ENCODE data around the gene HK2. TPM values are rescaled to one million over a fixed set of nuclear protein-coding genes. Genes with fewer than 3 reads are reported as not detected.
"Not testable (repeated sequence)": the region's sequence is repeated elsewhere in the genome, so short reads cannot be mapped to it uniquely, and the experiment has no call there.

The HK2 gene
- total RNA-seq, 2 experiments from 2014 or later, result 42.6 to 44.7 TPM

DNA sequence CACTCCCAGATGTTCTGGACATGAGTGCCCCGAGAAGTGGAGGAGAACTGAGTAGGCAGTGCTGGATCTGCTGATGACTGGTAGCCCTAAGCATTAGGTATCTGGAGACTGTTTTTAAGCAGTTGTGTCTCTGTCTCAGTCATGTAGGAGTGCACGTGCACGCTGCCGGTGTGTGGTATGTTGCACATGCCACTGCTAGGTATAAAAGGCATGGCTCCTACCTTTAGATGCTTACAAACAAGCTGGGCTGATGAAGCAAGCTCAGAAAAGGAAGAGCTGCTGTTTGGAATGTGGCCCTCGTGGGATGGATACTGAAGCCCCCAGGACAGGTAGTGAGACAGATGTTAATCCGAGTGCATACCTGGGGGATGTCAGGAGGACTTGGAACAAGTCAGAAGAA, 49.1 kb downstream of the HK2 start:
- Mint-ChIP-seq H3K9me3 (ENCODE audit: insufficient read depth) (no peaks in the 10 kb centered on the region), H3K27me3 (ENCODE audit: low read depth) (no peaks in the 10 kb centered on the region), H3K4me1 (ENCODE audit: low read depth) (peaks cover 5% of the 10 kb centered on the region), H3K4me3 (no peak overlapping the region), H3K36me3 (ENCODE audit: low read depth) (peaks cover 60% of the 10 kb centered on the region), H3K27ac (no peak overlapping the region)
- no peak for DNase-seq
- ATAC-seq, result no peak
- ChIA-PET POLR2A (no interaction called here), CTCF (interaction anchor here (1.5 to 1.9 kb wide), 2 partner anchors 8 to 192 kb away, joined by 4 to 7 read pairs; no protein-coding TSS in a partner anchor)

- no peak for ATAC-seq
- Mint-ChIP-seq H3K4me3 (no peak overlapping the region), H3K4me1 (ENCODE audit: low read depth) (peaks cover 5% of the 10 kb centered on the region), H3K36me3 (ENCODE audit: low read depth) (peaks cover 55% of the 10 kb centered on the region), H3K9me3 (ENCODE audit: insufficient read depth) (no peaks in the 10 kb centered on the region), H3K27ac (peak overlapping the region; percentile 50), H3K27me3 (ENCODE audit: low read depth) (no peaks in the 10 kb centered on the region)
- CTCF ChIA-PET, result interaction anchor here (1.5 to 2.3 kb wide), 4 partner anchors 8 to 193 kb away, joined by 4 to 7 read pairs (median 4); no protein-coding TSS in a partner anchor
- no peak for DNase-seq
- POLR2A ChIA-PET, result no interaction called here
These were observed 50.3 kb downstream of the HK2 start for GRCh38 chr2:74884118-74884762.

GRCh38 chr2:74884866-74885265, 50.9 kb downstream of the HK2 start:
- ATAC-seq (no peak), DNase-seq (no peak)
- H3K4me3 Mint-ChIP-seq, result no peak overlapping the region
- H3K36me3 Mint-ChIP-seq (ENCODE audit: low read depth), result peaks cover 55% of the 10 kb centered on the region
- no peak overlapping the region for H3K27ac Mint-ChIP-seq
- peaks cover 5% of the 10 kb centered on the region for H3K4me1 Mint-ChIP-seq (ENCODE audit: low read depth)
- POLR2A ChIA-PET, result no interaction called here
- H3K9me3 Mint-ChIP-seq (ENCODE audit: insufficient read depth), result no peaks in the 10 kb centered on the region
- CTCF ChIA-PET, result interaction anchor here (1.6 to 2.3 kb wide), 3 partner anchors 9 to 194 kb away, joined by 4 to 7 read pairs (median 5); no protein-coding TSS in a partner anchor
- H3K27me3 Mint-ChIP-seq (ENCODE audit: low read depth), result no peaks in the 10 kb centered on the region

GRCh38 chr2:74886251-74886650, 52.3 kb downstream of the HK2 start:
- Mint-ChIP-seq H3K27ac (no peak overlapping the region), H3K4me3 (no peak overlapping the region), H3K27me3 (ENCODE audit: low read depth) (no peaks in the 10 kb centered on the region), H3K4me1 (ENCODE audit: low read depth) (peaks cover 5% of the 10 kb centered on the region), H3K36me3 (ENCODE audit: low read depth) (peaks cover 58% of the 10 kb centered on the region), H3K9me3 (ENCODE audit: insufficient read depth) (no peaks in the 10 kb centered on the region)
- no peak for DNase-seq
- no peak for ATAC-seq
- ChIA-PET POLR2A (no interaction called here), CTCF (interaction anchor here (1.6 to 2.3 kb wide), 3 partner anchors 10 to 195 kb away, joined by 4 to 6 read pairs (median 5); no protein-coding TSS in a partner anchor)

DNA sequence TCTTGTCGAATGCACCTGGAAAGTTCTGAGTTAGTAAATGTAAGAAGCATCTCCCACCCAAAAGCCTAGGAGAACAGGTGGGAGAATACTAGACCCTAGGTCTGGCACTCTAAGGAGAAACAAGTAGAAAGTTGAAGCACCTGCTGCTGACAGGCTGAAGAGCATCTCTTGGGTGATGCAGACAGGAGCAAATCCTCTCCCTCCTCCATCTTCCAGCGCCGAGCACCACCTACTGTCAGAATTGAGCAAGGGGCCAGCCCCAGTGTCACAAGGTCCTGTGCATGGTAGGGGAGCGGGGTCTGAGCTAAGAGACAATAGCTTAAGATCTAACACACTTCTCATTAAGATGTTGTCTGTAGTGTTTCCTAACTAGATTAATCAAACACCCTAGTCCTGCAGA, 52.9 kb downstream of the HK2 start:
- Mint-ChIP-seq H3K4me3 (no peak overlapping the region), H3K27me3 (ENCODE audit: low read depth) (no peaks in the 10 kb centered on the region), H3K27ac (no peak overlapping the region), H3K9me3 (ENCODE audit: insufficient read depth) (no peaks in the 10 kb centered on the region), H3K4me1 (ENCODE audit: low read depth) (peaks cover 5% of the 10 kb centered on the region), H3K36me3 (ENCODE audit: low read depth) (peaks cover 61% of the 10 kb centered on the region)
- ATAC-seq, result peak; percentile 29
- no peak for DNase-seq
- ChIA-PET POLR2A (no interaction called here), CTCF (interaction anchor here (1.0 to 2.1 kb wide), 2 partner anchors 171 to 196 kb away, joined by 5 to 6 read pairs; no protein-coding TSS in a partner anchor)

DNA sequence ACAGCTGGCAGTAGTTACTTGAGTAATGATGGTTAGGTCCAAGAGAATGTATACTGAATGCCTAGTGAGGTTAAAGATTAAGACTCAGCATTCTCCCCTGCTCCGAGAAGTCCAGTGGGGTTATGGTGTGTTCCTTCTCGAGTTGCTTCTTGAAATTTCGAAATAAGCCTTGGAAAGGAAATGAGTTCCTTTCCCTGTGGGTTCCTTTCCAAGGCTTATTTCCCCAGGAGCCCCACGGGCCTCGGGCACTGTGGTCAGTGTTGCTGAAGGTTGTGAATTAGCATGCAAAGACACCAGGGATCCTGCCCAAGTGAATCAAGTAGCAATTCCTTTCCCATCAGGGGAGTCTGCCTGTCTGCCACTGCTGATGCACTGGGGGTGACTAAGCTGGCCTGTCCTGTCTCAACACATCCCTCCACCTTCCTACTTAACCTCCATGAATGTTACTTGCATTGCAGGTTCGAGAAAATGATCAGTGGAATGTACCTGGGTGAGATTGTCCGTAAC, 53.6 kb downstream of the HK2 start:
- Mint-ChIP-seq H3K4me1 (ENCODE audit: low read depth) (peaks cover 5% of the 10 kb centered on the region), H3K27ac (no peak overlapping the region), H3K4me3 (no peak overlapping the region), H3K27me3 (ENCODE audit: low read depth) (no peaks in the 10 kb centered on the region), H3K9me3 (ENCODE audit: insufficient read depth) (no peaks in the 10 kb centered on the region), H3K36me3 (ENCODE audit: low read depth) (peaks cover 63% of the 10 kb centered on the region)
- ChIA-PET POLR2A (no interaction called here), CTCF (interaction anchor here (1.0 to 2.1 kb wide), 2 partner anchors 172 to 196 kb away, joined by 5 to 6 read pairs; no protein-coding TSS in a partner anchor)
- no peak for ATAC-seq
- no peak for DNase-seq

- no peak overlapping the region for H3K27ac Mint-ChIP-seq
- ChIA-PET POLR2A (no interaction called here), CTCF (interaction anchor here (2.1 kb wide), 1 partner anchor 197 kb away, joined by 6 read pairs; no protein-coding TSS in a partner anchor)
These were observed 54.2 kb downstream of the HK2 start for GRCh38 chr2:74887960-74888700.

GRCh38 chr2:74889159-74889558, 55.2 kb downstream of the HK2 start:
- Mint-ChIP-seq H3K36me3 (ENCODE audit: low read depth) (peaks cover 71% of the 10 kb centered on the region), H3K9me3 (ENCODE audit: insufficient read depth) (no peaks in the 10 kb centered on the region), H3K4me1 (ENCODE audit: low read depth) (peaks cover 5% of the 10 kb centered on the region), H3K4me3 (no peak overlapping the region), H3K27me3 (ENCODE audit: low read depth) (no peaks in the 10 kb centered on the region), H3K27ac (no peak overlapping the region)
- ChIA-PET CTCF (no interaction called here), POLR2A (no interaction called here)
- no peak for ATAC-seq
- DNase-seq, result no peak

More at GRCh38 chr2:74887960-74888700, 54.2 kb downstream of the HK2 start:
- H3K4me1 Mint-ChIP-seq (ENCODE audit: low read depth), result peaks cover 5% of the 10 kb centered on the region
- H3K27me3 Mint-ChIP-seq (ENCODE audit: low read depth), result no peaks in the 10 kb centered on the region
- peaks cover 63% of the 10 kb centered on the region for H3K36me3 Mint-ChIP-seq (ENCODE audit: low read depth)
- H3K9me3 Mint-ChIP-seq (ENCODE audit: insufficient read depth), result no peaks in the 10 kb centered on the region
- no peak for ATAC-seq
- no peak overlapping the region for H3K4me3 Mint-ChIP-seq
- no peak for DNase-seq

DNA sequence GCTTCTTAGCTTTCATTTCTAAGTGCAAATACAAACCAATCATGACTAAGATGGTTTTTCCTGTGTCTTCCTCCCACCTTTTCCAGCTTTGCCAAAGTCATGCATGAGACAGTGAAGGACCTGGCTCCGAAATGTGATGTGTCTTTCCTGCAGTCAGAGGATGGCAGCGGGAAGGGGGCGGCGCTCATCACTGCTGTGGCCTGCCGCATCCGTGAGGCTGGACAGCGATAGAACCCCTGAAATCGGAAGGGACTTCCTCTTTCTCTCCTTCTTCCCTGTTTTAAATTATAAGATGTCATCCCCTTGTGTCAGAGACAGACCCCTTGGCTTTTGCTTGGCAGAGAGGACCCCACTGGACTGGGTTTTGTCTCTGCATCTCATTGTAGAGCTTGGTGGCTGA, 56.8 kb downstream of the HK2 start:
- H3K27me3 Mint-ChIP-seq (ENCODE audit: low read depth), result no peaks in the 10 kb centered on the region
- no peaks in the 10 kb centered on the region for H3K9me3 Mint-ChIP-seq (ENCODE audit: insufficient read depth)
- ChIA-PET POLR2A (no interaction called here), CTCF (interaction anchor here (0.7 to 1.3 kb wide), 3 partner anchors 14 to 175 kb away, joined by 3 read pairs; no protein-coding TSS in a partner anchor)
- H3K4me3 Mint-ChIP-seq, result no peak overlapping the region
- H3K4me1 Mint-ChIP-seq (ENCODE audit: low read depth), result no peaks in the 10 kb centered on the region
- H3K36me3 Mint-ChIP-seq (ENCODE audit: low read depth), result peaks cover 75% of the 10 kb centered on the region
- DNase-seq, result no peak
- H3K27ac Mint-ChIP-seq, result no peak overlapping the region
- no peak for ATAC-seq

DNA sequence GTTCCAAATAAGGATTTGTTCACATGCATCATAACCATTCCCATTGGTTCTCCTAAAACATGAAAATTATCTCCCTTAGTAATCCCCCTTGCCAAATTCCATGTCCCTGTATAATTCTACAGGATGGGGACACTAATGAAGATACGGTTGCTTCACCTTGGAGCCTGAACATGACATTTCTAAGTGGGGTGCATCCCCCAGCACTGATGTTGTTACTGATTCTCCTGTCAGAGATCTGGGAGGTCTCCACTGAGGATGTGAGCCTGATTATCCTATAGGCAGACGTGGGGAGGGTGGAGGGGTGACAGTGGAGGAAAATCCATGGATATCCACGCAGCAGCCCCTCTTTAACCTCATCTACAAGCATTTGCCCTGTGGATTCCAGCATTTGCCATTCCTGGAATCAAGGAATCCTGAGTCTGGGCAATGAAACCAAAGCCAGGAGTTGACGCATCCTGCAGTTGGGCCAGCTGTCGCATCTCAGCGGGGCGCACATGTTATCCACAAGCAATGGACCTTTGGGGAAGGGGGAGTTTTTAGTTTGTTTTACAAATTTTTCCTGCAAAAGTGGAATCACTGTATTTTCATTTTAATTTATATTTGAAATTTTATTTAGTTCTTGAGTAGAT, 57.3 kb downstream of the HK2 start:
- H3K9me3 Mint-ChIP-seq (ENCODE audit: insufficient read depth), result no peaks in the 10 kb centered on the region
- ChIA-PET CTCF (interaction anchor here (0.7 to 1.3 kb wide), 2 partner anchors 23 to 176 kb away, joined by 3 read pairs; no protein-coding TSS in a partner anchor), POLR2A (no interaction called here)
- no peak overlapping the region for H3K4me3 Mint-ChIP-seq
- ATAC-seq (no peak), DNase-seq (no peak)
- H3K27me3 Mint-ChIP-seq (ENCODE audit: low read depth), result no peaks in the 10 kb centered on the region
- no peak overlapping the region for H3K27ac Mint-ChIP-seq
- H3K4me1 Mint-ChIP-seq (ENCODE audit: low read depth), result no peaks in the 10 kb centered on the region
- H3K36me3 Mint-ChIP-seq (ENCODE audit: low read depth), result peaks cover 79% of the 10 kb centered on the region

DNA sequence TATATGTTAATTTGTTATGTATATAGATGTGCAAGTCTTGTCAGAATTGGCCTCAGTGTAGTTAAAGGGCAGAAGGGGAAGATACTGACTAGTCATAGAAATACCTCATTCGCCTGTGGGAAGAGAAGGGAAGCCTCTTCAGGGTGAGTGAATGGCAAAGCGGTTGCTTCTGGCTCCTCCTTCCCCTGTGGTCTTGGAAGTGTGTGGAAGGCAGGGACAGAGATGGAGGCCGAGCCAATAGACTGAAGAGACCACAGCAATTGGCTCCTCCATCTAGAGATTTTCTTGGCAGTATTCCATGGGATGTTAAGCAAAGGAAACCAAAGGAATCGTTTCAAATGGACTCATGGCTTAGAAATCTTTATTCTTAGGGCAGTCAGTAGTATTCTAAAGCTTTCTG, 57.9 kb downstream of the HK2 start:
- H3K27ac Mint-ChIP-seq; H3K27me3 Mint-ChIP-seq (ENCODE audit: low read depth); H3K9me3 Mint-ChIP-seq (ENCODE audit: insufficient read depth); H3K4me3 Mint-ChIP-seq; ATAC-seq; H3K4me1 Mint-ChIP-seq (ENCODE audit: low read depth); DNase-seq; CTCF ChIA-PET; POLR2A ChIA-PET: not testable (repeated sequence)
- peaks cover 75% of the 10 kb centered on the region for H3K36me3 Mint-ChIP-seq (ENCODE audit: low read depth)
